RPMI7951 (cell line): ENCODE measurements around the gene CERS5. TPM values are rescaled to one million over a fixed set of nuclear protein-coding genes. Genes with fewer than 3 reads are reported as not detected.
"Not testable (repeated sequence)": the region's sequence is repeated elsewhere in the genome, so short reads cannot be mapped to it uniquely, and the experiment has no call there.

ENCODE experiments used
- DNase-seq: peaks from one replicate; pipeline ENCODE4 v3.0.0-alpha.2; 2012; ENCODE audit warnings: low read depth
- total RNA-seq: library from RNA; depleted of rRNA; stranded (reverse); fragments of >200 nt; shearing (Covaris generic); gene quantifications from 2 replicates; pipeline ENCODE4 v1.2.3, GENCODE V29; 2014

The CERS5 gene
- total RNA-seq, 1 experiment from 2014 or later = 10.2 TPM

DNA sequence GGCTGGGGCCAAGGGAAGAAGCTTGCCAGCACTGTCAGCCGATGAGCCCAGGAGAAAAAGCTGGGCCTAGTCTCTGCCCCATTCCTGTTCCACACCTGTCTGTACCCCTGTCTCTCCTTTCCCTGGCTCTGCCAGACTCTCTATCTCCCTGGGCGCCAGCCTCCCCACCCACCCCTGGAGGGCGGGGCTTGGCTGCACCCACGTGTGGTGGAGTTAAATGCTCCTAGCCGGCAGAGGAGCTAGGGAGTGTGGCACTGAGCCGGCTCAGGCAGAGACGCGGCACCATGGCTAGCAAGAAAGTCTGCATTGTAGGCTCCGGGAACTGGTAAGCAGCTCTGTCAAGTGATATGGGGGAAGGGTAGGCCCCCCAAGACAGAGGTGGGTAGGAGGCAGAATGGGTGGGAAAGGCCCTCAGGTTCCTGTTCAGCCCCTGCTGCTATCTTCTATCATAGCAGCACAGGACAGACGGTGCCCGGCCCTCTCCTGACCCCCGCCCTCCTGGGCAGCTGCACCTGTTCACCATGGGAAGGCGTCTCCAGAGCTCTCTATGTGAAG, 63.3 kb downstream of the CERS5 start, which contains the start of gene GPD1:
TSS of gene GPD1 (plus strand) at position 242 of the 555 bp plus-strand sequence. CDS start at position 285, 43 bp downstream.
- DNase-seq = peak; percentile 32

DNA sequence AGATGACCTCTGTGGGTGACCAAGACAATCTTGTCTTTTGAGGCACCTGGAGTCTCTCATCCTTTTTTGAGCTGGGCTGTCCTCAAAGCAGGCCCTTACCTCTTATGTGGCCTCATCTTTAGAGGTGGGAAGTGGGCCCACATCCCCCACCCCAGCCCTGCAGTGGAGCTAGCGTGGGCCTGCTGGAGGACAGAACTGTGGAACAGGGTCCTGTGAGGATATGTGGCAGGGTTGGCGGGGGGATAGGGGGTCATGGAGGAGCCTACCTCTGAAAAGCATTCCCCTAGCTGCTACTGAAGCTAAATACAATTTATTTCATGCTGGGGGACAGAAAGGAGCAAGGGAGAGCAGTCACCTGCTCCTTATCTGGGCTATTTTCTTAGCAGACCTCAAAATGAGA, 63.8 kb downstream of the CERS5 start:
- no peak for DNase-seq

DNA sequence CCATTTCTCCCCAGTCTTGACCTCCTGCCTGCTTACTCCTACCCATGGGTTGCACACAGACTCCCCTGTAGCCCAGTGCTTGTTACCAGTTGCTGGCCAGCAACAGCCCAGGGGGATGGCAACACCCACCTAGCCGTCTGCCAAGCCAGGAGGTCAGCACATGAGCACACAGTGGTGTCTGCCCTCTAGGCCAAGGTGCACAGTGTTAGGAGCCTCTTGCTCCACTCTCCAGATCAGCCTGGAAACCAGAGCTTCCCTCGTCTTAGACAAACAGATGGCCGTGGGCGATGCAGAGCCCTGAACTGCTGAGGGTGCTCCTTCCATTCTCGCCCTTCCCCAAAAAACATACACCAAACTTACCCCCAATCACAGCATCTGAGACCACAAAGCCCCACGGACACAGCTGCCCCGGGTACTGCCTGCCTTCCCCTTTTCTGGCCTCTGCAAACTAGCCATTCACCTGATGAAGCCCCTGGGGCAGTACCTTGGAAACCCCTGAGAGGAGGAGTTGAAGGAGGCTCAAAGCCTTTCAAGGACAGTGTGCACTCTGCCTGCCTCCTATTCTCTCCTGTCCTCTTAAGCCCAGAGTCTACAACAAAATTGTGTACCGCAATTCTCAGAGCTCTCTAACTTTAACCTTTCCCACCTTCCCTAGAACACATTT, 64.4 kb downstream of the CERS5 start:
- no peak for DNase-seq

DNA sequence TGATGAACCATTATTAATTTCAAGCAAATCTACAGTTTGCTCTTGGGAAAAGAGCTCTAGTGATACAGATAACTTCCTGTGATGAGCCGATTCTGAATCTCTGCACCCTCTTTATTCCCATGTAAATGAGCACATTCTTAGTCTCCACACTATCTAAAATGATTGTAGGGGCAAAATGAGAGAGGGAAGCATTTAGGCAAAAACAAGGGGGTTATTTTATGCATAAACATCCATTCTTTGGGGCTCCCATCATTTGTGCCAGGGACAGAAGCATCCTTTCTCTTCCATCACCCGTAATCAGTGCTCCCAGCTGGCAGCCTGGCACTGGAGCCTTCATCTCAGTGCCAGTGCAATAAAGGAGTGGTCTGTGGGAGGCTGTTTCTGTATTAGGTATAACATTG, 65.0 kb downstream of the CERS5 start:
- no peak for DNase-seq

DNA sequence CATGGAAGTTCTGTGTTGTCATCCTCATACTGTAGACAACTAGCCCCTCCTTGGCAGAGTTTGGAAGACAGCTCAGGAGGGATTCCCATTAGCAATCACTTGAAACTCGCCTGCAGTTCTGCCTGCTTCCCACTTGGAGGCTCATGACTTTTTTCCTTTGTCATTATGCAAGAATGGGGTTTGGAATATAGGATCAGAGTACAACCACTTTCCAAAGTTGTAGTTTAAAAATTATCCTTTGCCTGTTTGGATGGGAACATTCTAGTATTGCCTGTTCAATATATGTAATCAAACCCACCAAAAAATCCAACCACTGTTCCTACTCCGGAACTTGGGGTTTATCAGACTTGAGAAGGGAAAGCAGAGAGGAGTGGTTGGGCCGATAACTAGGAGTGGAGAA, 65.5 kb downstream of the CERS5 start:
- peak; percentile 24 for DNase-seq

DNA sequence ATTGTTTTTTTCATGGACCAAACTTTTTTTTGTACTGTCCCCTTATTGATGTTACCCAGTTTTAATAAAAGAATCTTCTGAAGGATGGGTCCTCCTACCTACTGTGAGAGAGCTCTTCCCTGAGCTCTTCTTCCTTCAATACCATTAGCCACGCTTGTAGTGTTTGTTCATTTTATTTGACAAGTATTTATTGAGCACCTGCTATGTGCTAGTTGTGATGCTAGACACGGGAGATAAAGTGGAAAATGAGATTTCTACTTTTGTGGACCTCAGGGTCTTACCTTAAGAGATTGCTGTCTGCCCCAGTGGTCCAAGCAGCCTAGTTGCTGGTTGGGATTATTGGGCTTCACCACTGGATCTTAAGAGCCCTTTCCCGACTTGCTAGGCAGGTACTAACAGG, 66.6 kb downstream of the CERS5 start:
- DNase-seq = no peak

DNA sequence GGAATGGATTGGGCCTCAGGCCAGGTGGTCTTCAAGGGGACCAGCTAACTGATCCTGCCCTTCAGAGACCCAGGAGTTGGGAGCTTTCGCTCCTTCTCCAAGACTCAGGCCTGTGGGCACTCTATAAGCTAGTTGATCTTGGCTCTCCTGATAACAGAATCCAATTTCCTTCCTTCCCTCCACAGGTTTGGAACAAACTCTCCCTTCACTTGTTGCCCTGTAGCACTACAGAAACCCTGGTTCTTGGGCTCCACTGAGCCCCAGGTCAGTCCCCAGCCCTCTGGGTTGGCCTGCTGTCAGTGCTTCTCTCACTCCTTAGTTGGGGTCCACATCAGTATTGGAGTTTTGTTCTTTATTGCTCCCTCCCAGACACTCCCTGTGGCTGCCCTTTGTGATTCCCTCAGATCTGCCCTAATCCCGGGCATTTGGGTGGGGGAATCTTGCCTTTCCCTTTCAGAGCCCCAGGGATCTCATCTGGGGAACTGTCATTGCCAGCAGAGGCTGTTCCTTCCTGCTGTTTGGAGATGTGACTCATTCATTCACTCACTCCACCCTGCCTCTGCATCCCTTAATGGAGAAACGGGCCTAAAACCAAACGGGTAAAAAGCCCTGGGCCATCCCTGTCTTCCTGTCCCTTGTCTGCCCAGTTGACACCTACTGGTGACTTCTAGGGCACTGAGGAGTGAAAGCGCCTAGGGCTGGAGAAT, 67.7 kb downstream of the CERS5 start:
- peak; percentile 74 for DNase-seq

DNA sequence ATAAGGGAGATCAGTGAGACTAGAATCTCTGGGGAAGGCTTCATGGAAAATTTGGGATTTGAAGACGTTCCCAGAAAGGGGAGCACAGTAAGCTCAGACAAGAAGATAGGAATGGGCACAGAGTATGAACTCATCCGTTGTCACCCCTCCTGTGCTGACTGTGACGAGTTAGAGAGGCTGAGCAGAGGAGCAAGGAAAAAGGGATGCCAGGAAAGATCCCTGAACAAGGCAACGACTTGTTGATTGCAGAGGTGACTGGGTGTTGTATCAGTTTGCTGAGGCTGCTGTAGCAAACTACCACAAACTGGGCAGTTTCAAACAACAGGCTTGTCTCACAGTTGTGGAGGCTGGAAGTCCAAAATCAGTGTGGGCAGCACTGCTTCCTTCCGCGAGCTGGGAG, 69.2 kb downstream of the CERS5 start:
- no peak for DNase-seq

DNA sequence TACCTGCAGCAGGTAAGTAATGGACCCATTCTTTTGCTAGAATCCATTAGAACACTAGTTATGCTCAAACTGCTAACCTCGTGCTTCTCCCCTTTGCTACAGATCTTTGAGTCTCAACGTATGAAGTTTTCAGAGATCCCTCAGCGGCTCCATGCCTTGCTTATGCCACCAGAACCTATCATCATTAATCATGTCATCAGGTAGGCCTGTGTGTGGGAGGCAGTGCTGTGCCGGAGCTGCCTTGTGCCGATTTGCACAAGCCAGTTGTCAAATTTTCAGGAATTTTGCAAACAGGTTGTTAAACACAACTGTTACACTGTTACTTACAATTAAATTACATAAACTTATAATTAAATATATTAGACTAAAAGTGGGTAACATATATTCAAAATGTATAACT, 76.8 kb downstream of the CERS5 start:
- no peak for DNase-seq

DNA sequence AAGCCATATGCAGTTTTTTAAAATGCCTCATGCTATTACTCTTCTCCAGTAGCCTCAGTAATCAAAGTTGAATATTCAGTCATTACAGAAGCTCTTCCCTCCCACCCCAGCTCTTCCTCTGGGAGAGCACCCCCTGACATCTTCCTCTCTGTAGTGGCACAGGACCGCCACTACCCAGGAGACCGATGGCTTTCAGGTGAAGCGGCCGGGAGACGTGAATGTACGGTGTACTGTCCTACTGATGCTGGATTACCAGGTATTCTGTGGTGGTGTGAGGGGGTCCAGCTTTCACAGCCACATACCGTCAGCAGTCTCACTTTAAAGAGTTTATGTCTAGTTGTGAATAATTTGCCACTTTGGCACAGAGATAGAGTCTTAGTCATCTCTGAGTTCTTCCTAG, 77.4 kb downstream of the CERS5 start:
- no peak for DNase-seq

DNA sequence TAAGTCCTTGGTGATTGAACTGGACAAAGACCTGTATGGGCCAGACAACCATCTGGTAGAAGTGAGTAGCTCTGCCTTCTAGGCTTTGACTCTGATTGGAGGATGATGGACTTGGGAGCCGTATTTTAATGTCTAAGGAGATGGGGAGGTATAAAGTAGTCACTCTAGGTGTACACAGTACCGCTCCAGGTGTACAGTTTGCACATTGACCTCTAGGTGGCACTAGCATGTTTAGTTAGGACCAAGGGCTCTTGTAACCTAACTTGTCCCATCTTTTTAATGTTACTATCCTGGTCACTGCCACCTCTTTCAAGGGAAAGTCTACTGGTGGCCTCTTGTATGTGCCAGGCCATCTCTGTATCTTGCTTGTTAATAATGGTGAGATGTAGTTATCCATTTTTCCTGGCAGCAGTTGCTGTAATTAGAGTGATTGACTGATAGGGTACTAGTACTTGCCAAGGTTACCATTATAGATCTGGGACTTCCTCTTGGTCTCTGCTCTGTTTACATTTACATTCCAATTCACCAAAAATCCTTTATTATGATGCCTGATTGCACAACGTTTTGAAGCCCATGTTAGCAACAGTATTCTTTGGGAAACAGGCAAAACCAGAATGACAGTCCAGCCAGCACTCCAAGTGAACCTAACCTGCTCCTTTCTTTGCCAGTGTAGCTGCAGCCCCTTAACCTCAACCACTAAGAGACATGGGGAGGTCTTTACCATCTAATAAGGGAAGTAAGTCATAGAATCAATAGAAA, 78.4 kb downstream of the CERS5 start:
- peak; percentile 46 for DNase-seq

DNA sequence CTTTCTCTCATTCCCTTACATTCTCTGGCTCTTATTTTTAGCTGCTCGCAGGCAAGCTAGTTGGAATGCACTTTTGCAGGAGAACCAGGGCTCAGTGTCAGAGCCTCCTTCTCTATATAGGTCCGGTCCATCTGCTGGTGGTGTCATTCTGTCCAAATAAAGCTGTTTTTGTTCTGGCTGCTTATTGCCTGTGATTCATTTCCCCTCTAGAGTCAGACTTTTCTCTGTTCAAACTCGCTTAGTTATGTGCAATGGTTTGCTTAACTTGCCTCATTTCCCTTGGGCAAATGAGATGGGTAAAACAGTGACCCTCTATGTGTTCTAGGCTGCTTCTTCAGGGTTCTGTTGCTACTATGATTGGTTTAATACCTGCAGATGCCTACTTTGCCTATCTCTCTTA, 79.2 kb downstream of the CERS5 start:
- DNase-seq = peak; percentile 52

DNA sequence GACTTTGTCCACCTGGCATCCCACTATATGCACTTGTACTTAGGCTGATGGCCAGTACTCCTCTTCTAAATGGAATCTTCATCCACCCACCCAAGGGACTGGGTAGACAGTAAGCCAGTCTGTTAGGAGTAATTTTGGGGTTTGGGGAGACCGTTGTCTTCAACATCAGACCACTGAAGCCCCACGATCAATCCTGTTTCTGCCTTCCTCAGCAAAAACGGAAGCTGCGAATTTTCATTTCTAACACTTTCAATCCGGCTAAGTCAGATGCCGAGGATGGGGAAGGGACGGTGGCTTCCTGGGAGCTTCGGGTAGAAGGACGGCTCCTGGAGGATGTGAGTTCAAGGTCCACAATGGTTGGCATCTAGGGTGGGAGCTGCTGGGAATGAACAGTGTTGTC, 80.0 kb downstream of the CERS5 start:
- no peak for DNase-seq

DNA sequence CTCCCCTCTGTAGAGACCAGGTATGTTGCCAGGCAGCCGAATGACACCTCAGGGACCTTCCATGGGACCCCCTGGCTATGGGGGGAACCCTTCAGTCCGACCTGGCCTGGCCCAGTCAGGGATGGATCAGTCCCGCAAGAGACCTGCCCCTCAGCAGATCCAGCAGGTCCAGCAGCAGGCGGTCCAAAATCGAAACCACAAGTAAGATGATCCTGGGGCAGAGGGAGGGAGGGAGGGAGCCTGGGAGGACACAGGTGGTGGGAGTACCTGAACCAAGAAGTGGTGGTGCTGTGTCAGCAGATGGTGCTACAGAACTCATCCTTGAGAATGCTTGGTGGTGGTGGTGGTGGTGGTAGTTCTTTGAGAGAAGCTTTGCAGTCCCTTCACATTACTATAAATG, 81.0 kb downstream of the CERS5 start:
- DNase-seq = no peak

DNA sequence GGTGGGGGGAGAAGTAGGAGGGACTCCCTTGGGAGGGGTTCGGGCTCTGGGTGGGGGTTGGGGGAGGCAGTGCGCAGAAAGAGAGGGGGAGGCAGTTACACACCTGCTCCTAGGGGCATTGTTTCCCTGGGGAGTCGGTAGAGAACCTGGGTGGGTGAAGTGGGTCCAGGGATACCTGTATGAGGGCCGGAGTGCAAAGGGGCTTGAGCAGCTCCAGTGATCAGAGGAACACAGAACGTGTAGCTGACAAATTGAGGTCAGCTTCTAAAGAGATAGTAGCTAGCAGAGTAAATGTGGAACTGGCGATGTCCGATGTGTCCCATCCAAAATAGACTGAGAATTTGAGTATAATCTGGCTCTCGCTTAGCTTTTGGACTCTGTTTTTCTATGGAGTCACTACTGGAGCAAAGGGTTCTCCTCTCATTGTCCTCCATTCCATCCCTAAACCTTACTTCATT, 81.5 kb downstream of the CERS5 start:
- DNase-seq = no peak

DNA sequence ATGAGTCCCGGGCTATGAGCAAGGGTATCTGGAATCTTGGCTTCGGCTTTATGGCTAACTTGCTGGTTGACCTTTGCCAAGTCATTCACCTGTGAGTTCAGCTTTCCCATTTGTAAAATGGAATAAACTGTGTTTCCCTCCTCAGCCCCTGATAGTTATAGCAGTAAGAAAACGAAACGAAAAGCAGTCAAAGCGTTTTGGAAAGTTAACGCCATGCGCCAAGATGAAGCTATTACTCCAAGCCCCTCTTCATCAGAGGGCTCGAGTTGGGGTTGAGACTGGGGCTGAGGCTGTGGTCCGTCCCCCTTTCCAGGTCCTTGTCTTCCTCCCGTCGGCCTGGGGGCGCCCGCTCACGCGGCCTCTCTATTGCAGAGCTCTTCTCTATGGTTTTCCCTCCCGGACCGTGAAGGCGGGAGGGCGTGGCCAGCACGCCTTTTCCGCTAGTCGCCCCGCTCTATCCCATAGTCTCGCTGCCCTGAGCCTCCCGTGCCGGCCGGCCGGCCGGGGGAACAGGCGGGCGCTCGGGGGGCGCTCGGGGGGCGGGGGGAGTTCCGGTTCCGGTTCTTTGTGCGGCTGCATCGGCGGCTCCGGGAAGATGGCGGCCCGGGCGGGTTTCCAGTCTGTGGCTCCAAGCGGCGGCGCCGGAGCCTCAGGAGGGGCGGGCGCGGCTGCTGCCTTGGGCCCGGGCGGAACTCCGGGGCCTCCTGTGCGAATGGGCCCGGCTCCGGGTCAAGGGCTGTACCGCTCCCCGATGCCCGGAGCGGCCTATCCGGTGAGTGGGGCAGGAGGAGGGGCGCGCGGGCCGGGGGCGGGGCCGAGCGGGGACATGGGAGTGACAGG, 82.2 kb downstream of the CERS5 start, which contains the start of gene SMARCD1:
TSS of gene SMARCD1 (plus strand) at position 568 of the 840 bp plus-strand sequence. CDS start at position 596, 28 bp downstream.
- DNase-seq = peak; percentile 87

DNA sequence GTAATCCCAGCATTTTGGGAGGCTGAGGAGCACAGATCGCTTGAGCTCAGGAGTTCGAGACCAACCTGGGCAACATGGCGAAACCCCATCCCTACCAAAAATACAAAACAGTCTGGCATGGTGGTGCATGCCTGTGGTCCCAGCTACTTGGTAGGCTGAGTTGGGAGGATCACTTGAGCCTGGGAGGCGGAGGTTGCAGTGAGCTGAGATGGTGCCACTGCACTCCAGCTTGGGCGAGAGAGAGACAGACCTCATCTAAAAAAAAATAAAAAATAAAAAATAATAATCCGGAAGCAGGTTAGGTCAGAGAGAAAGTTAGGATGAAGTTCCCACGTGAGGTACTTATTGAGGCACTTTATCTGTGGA, 82.8 kb downstream of the CERS5 start:
- not testable (repeated sequence) for DNase-seq

DNA sequence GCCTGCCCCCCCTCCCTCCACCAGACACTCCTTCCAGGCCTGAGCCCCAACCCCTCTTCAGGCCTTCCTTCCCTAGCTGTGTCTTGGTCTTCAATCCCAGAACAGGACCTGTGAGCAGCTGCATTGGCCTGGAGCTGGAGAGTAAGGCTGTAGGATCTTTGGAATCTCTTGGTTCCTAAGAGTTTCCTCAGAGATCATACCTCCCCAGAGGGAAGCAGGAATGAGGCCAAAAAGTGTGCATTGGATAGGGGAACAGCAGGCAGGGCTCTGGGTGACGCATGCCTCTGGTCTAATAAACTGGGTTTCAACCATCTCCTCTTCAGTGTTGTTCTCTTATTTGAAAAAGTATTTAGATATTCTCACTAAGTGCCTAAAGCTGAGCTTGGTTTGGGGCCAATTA, 83.9 kb downstream of the CERS5 start:
- DNase-seq = no peak

DNA sequence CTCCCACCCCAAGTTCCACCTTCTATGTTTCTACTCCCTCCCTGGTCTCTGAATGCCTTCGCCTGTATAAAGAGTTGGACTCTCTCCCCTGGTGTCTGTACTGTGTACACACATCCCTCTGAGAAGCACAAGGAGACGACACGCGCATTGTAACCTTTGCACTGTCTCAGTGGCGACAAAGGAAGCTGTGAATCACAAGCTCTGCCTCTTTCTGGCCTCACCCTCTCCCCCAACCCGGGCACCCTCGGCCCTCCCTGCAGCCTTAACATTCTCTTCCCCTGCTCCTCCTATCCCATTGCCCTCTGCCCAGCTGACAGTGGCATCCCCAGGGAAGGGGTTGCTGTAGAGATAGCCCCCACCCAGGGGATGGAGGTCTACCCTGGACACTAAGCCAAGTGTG, 84.5 kb downstream of the CERS5 start:
- no peak for DNase-seq

DNA sequence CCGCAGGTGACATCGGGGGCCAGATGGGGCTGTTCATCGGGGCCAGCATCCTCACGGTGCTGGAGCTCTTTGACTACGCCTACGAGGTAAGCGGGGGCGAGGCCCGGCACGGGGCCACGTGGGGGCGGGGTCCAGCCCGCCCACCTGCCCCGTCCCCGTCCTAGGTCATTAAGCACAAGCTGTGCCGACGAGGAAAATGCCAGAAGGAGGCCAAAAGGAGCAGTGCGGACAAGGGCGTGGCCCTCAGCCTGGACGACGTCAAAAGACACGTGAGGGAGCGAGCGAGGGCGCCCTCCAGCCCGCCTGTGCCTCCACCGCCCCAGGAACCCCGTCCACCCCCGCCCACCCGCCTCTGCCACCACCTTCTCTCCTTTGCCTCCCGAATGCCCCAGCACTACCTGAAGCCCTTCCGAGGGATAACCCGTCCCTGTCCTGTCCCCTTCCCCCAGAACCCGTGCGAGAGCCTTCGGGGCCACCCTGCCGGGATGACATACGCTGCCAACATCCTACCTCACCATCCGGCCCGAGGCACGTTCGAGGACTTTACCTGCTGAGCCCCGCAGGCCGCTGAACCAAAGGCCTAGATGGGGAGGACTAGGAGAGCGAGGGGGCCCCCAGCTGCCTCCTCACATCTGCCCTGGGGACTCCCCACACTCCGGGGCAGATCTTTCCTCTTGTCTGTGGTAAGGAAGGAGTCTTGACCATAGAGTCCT, 85.9 kb downstream of the CERS5 start:
- no peak for DNase-seq

DNA sequence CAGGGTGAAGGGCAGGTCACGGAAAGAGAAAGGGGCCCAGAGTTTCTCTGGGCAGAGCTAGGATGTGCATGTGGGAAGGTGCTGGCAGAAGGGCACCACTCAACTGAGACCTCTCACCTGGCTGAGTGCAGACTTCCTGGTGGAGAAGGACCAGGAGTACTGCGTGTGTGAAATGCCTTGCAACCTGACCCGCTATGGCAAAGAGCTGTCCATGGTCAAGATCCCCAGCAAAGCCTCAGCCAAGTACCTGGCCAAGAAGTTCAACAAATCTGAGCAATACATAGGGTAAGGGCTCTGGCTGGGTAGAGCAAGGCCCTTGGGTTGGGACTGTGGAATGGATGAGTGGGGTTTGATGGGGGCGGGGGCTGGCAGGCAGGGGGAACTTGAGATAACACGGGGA, 87.4 kb downstream of the CERS5 start:
- DNase-seq = no peak
